ENCODE results near the gene PIGX. TPM values are rescaled to one million over a fixed set of nuclear protein-coding genes. Genes with fewer than 3 reads are reported as not detected.

Gene PIGX
- total RNA-seq, 6 experiments from 2014 or later = 6.4 to 17.0 (median 7.2) TPM

DNA sequence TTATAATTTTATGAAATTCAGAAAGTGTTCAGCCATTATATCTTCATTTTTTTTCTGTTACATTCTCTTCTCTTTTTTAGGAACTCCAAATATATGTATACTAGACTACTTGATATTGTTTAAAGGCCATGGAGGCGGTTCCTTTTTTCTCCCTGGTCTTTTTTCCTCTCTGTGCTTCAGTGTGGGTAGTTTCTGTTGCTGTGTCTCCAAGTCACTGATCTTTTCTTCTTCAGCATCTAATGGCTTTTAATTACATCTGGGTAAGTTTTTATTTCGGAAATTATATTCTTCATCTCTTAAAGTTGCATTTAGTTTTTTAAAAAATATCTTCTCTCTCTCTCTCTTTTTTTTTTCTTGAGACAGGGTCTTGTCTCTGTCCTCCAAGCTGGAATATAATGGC is 8.9 kb downstream of the PIGX start:
- ATAC-seq = no peak
- TF ChIP-seq, protein P1, sequence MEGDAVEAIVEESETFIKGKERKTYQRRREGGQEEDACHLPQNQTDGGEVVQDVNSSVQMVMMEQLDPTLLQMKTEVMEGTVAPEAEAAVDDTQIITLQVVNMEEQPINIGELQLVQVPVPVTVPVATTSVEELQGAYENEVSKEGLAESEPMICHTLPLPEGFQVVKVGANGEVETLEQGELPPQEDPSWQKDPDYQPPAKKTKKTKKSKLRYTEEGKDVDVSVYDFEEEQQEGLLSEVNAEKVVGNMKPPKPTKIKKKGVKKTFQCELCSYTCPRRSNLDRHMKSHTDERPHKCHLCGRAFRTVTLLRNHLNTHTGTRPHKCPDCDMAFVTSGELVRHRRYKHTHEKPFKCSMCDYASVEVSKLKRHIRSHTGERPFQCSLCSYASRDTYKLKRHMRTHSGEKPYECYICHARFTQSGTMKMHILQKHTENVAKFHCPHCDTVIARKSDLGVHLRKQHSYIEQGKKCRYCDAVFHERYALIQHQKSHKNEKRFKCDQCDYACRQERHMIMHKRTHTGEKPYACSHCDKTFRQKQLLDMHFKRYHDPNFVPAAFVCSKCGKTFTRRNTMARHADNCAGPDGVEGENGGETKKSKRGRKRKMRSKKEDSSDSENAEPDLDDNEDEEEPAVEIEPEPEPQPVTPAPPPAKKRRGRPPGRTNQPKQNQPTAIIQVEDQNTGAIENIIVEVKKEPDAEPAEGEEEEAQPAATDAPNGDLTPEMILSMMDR (IDR thresholded peaks at IDR 0.05) = no peak
- TF ChIP-seq POLR2A (IDR thresholded peaks at IDR 0.05) = no peak
- Histone ChIP-seq H3K4me1 (no peaks in the 10 kb centered on the region), H3K27ac (no peak overlapping the region), H3K4me3 (no peak overlapping the region), H3K9me3 (no peaks in the 10 kb centered on the region), H3K36me3 (peaks cover 0 to 11% (median 0%) of the 10 kb centered on the region in 4 donors), H3K27me3 (no peaks in the 10 kb centered on the region)
- 89% methylated on average over 2 of the region's 2 CpGs for WGBS (ENCODE audit: insufficient coverage, low coverage, low lambda C conversion rate, missing lambda C conversion rate)
- DNase-seq = no peak
- intact Hi-C loops (cut with DNase I) = no loop called here

GRCh38 chr3:196726788-196727675 is 14.9 kb downstream of the PIGX start:
- no peak for DNase-seq
- H3K36me3 ChIP-seq = peaks cover 0 to 8% (median 2%) of the 10 kb centered on the region in 4 donors
- no peaks in the 10 kb centered on the region for H3K27me3 ChIP-seq
- H3K4me1 ChIP-seq = no peaks in the 10 kb centered on the region
- H3K4me3 ChIP-seq = no peak overlapping the region
- no peak overlapping the region for H3K27ac ChIP-seq
- intact Hi-C loops (cut with DNase I) = no loop called here
- ATAC-seq = no peak
- no peaks in the 10 kb centered on the region for H3K9me3 ChIP-seq
- 72% methylated on average over 7 of the region's 7 CpGs for WGBS (ENCODE audit: insufficient coverage, low coverage, low lambda C conversion rate, missing lambda C conversion rate)
- TF ChIP-seq POLR2A (IDR thresholded peaks at IDR 0.05) = no peak
- TF ChIP-seq, protein P1 (IDR thresholded peaks at IDR 0.05) = no peak

- no peak for TF ChIP-seq POLR2A (IDR thresholded peaks at IDR 0.05)
- intact Hi-C loops (cut with DNase I) = no loop called here
- 80% methylated on average over 3 of the region's 3 CpGs for WGBS (ENCODE audit: insufficient coverage, low coverage, low lambda C conversion rate, missing lambda C conversion rate)
- Histone ChIP-seq H3K4me1 (no peaks in the 10 kb centered on the region), H3K36me3 (no peaks in the 10 kb centered on the region), H3K27ac (no peak overlapping the region), H3K9me3 (no peaks in the 10 kb centered on the region), H3K4me3 (no peak overlapping the region), H3K27me3 (no peaks in the 10 kb centered on the region)
- no peak for DNase-seq
- no peak for ATAC-seq
Observed at GRCh38 chr3:196735751-196736150, 23.6 kb downstream of the PIGX start.

- Histone ChIP-seq H3K36me3 (no peaks in the 10 kb centered on the region), H3K27ac (no peak overlapping the region), H3K4me1 (peaks cover 0 to 7% (median 2%) of the 10 kb centered on the region in 4 donors), H3K27me3 (no peaks in the 10 kb centered on the region), H3K4me3 (no peak overlapping the region), H3K9me3 (no peaks in the 10 kb centered on the region)
- no peak for TF ChIP-seq POLR2A (IDR thresholded peaks at IDR 0.05)
- TF ChIP-seq, protein P1 (IDR thresholded peaks at IDR 0.05) = no peak
- DNase-seq = no peak
- no peak for ATAC-seq
- intact Hi-C loops (cut with DNase I) = no loop called here
- 55% methylated on average over 4 of the region's 4 CpGs for WGBS (ENCODE audit: insufficient coverage, low coverage, low lambda C conversion rate, missing lambda C conversion rate)
Observed at GRCh38 chr3:196736670-196737374, 24.6 kb downstream of the PIGX start.

- Histone ChIP-seq H3K9me3 (no peaks in the 10 kb centered on the region), H3K36me3 (no peaks in the 10 kb centered on the region), H3K4me3 (no peak overlapping the region), H3K27ac (no peak overlapping the region), H3K27me3 (no peaks in the 10 kb centered on the region), H3K4me1 (peaks cover 0 to 13% (median 4%) of the 10 kb centered on the region in 4 donors)
- TF ChIP-seq, protein P1 (IDR thresholded peaks at IDR 0.05) = no peak
- no peak for TF ChIP-seq POLR2A (IDR thresholded peaks at IDR 0.05)
- intact Hi-C loops (cut with DNase I) = no loop called here
- whole genome bisulfite sequencing (ENCODE audit: insufficient coverage, low coverage, low lambda C conversion rate, missing lambda C conversion rate) = 86% methylated on average over 6 of the region's 6 CpGs
- no peak for ATAC-seq
- no peak for DNase-seq
Observed at GRCh38 chr3:196737655-196738054, 25.5 kb downstream of the PIGX start.

Data from right lobe of liver (tissue), 6 donors.